H54 (cell line): ENCODE measurements around the gene NIM1K.

Experiments
- DNase-seq: peaks from one replicate; pipeline ENCODE4 v3.0.0; 2011; ENCODE audit warnings: low spot score, mixed read lengths; ENCODE audit not compliant: insufficient read length
- FAIRE-seq: peaks from 3 replicates; lab custom pipeline; 2011; peaks lifted over from hg19 to GRCh38; lab: Jason Lieb, UNC
- POLR2A ChIP-seq: IDR thresholded peaks from 2 replicates; pipeline ENCODE4 v1.6.1; 2011; ENCODE audit warnings: low read depth, mild to moderate bottlenecking, low read length

Gene NIM1K

DNA sequence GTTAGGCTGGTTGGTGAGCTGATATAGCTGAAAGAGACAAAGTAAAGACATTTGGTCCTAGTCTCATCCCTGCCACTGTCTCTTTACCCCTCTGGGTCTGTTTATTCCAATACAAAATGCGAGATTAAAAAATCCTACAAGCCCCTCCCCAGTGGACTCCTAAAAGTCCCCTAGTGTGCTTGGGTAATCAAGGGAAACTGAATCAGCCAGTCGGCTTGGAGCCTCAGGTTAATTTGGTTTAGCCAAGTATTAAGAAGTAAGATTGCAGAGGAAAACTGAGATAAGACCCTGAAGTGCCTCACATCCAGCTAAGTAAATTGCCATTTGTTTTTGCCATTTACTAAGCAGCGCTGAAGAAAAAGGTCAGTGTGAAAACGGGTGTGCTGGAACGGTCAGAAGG, 10.4 kb downstream of the NIM1K start:
- TF ChIP-seq POLR2A: no peak
- DNase-seq (no peak), FAIRE-seq (no peak)

DNA sequence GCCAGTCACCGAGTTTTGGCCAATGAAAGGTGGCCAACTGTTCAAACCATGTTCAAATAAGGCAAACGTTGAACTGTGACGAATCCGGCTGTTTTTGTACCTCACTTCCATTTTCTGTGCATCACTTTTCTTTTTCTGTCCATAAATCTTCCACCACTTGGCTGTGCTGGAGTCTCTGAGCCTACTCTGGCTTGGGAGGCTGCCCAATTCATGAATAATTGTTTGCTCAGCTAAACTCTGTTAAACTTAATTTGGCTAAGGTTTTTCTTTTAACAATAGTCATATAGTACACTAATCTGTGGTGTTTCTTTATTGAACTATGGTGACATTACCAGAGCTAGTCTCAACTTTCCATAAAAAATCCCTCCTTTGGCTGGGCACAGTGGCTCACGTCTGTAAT, 11.3 kb downstream of the NIM1K start:
- FAIRE-seq (no peak), DNase-seq (no peak)
- TF ChIP-seq POLR2A: no peak

DNA sequence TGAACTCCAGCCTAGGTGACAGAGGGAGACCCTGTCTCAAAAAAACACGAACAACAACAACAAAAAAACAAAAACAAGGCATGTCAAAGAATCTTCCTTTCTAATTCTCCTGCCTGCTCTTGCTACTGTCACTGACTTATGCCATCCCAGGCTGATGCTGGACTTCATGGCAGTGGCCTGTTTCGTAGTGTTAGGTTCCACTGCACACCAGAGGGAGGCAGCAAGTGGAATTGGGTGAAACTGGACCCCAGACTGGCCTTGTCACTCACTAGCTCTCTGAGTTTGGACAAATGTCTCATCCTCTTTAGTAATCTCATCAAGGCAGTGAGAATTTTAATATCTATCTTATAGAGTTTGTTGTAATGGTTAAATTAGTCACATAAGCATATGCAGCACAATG, 12.9 kb downstream of the NIM1K start:
- FAIRE-seq (no peak), DNase-seq (no peak)
- TF ChIP-seq POLR2A: no peak

DNA sequence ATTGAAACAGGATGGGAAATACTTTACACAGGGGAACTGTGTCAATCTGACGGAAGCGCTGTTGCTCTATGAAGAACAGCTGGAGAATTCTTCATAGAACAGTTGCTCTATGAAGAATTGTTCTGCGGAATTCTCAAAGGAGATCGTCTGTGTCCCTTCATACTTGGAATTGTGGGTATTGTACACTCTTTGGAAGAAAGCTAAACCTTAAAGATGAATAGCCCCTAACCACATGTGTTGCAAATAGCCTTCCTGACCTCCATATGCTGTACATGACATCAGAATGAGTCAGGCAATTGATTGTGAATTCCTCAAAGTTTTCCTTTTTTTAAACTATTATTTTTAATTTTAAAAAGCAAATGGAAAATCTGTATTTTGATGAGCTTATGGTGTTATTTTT, 15.6 kb downstream of the NIM1K start:
- no peak for TF ChIP-seq POLR2A
- no peak for FAIRE-seq
- no peak for DNase-seq

DNA sequence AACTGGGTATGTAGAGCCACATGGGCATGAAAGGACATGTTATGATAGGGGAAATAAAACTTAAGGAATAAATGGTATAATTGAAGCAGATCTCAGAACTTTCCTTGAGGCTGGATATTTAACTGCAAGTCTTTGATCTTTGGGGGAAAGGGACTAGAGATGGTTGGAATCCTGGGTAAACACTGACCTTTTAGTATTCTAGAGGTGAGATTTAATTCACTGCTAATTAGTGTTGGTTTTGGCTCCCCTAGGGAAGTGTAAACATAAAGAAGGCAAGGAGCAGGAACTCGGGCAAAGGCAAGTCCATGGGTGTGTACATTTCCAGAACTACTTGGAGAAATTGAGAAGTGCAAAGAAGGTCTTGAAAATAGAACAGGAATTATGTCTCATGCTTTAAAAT, 16.6 kb downstream of the NIM1K start:
- TF ChIP-seq POLR2A: no peak
- FAIRE-seq (no peak), DNase-seq (no peak)

DNA sequence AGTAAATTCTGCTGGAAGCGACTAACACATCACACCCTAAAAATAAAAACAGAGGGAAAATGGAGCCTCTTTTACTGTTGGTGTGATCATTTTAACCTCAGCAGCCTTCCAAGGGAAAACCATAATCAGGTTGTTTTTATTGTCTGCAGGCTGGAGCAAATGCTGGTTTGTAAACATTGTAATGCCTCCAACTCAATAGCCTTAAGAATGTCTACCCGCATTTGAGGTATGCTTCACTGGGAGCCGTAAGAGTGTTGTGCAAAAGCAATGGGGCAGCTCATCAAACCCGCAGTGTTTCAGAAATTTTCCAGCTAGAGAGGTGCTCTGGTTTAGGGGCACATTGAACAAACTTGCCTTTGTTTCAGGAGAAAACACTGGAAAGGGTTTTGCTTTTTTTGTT, 17.0 kb downstream of the NIM1K start:
- FAIRE-seq (no peak), DNase-seq (no peak)
- TF ChIP-seq POLR2A: no peak

DNA sequence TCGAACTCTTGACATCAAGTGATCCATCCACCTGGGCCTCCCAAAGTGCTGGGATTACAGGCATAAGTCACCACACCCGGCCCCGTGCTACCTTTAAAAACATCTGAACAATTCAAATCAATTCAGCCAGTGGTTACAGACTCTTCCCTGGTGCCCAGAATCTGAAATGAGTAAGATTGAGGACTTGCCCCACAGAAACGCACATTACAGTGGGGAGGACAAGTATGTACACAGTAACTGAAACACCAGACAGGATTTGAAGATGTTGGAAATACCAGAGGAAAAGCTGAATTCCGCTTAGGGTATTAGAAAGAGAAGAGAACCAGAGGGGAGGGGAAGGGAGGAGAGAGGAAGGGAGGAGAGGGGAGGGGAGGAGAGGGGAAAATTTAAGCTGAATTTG, 17.8 kb downstream of the NIM1K start:
- no peak for TF ChIP-seq POLR2A
- FAIRE-seq (no peak), DNase-seq (no peak)

DNA sequence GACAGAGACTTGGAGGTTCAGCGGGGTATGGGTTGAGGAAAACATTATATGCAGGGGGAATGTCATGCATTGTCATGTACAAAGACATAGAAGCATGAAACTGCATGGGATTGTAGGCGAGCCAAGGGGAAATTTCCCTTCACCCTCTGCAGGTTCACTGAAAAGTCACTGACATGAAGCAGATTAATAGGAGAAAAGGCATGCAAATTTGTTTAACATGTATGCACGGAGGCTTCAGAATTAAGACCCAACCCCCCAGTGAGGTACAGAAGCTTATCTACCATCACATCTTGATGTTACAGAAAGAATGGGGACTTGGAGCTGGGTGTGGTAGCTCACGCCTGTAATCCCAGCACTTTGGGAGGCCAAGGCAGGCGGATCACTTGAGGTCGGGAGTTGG, 18.5 kb downstream of the NIM1K start:
- no peak for FAIRE-seq

DNA sequence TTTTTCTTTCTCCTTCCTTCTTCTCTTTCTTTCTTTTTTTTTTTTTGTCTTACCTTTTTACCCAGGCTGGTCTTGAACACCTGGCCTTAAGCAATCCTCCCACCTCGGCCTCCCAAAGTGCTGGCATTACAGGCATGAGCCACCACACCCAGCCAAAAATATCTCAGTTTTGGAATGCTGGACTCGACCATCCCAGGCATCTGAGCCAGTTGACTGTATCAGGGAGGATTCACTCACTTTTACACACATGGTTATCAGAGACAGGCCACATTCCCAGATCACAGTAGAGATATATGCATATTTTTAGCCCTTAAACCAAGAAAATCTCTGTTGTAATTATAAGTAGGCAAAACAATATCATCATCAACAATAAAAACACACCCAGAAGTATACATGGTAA, 21.9 kb downstream of the NIM1K start:
- FAIRE-seq (no peak), DNase-seq (no peak)
- no peak for TF ChIP-seq POLR2A

More for the DNA sequence above, 18.5 kb downstream of the NIM1K start:
- TF ChIP-seq POLR2A: no peak
- no peak for DNase-seq

DNA sequence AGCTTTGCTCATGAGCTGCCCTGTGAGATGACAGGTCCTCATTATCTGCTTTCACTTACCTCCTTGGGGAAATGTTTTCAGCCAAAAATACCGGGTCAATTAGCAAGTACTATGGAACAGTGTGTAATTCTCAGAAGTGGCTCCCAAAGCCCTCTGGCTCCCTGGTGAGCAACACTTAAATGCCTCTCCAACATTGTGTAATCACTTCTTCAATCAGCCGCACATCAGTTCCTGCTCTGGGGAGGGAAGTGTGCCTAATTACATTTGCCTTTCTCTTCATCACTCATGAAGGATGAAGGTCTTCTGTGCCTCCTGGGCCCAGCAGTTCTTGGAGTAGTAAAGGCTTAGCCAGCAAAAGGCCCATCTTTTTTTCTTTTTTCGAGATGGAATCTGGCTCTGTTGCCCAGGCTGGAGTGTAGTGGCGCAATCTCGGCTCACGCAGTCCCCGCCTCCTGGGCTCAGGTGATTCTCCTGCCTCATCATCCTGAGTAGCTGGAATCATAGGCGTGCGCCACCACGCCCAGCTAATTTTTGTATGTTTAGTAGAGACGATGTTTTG, 23.1 kb downstream of the NIM1K start:
- DNase-seq (no peak), FAIRE-seq (no peak)
- no peak for TF ChIP-seq POLR2A

DNA sequence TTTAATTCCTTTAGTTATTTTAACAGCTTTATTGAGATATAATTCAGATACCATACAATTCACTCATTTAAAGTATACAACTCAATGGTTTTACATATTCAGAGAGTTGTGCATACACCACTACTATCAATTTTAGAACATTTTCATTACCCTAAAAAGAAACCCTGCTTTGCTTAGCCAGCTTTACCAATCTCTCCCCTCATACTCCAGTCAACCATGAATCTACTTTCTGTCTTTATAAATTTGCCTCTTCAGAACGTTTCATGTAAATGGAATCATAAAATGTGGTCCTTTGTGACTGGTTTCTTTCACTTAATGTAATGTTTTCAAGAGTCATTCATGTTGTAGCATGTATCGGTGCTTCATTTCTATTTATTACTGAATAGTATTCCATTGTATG, 24.9 kb downstream of the NIM1K start:
- TF ChIP-seq POLR2A: no peak
- no peak for DNase-seq
- no peak for FAIRE-seq

DNA sequence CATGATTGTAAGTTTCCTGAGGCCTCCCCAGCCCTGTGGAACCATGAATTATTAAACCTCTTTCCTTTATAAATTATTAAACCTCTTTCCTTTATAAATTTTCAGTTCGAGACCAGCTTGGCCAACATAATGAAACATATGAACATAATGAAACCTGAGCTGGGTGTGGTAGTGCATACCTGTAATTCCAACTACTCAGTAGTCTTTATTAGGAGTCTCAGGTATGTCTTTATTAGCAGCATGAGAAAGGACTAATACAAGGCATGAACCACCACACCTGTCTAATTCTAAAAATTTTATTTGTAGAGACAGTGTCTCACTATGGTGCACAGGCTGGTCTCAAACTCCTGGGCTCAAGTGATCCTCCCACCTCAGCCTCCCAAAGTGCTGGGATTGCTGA, 27.1 kb downstream of the NIM1K start:
- FAIRE-seq: no peak
- DNase-seq: no peak
- TF ChIP-seq POLR2A: no peak

DNA sequence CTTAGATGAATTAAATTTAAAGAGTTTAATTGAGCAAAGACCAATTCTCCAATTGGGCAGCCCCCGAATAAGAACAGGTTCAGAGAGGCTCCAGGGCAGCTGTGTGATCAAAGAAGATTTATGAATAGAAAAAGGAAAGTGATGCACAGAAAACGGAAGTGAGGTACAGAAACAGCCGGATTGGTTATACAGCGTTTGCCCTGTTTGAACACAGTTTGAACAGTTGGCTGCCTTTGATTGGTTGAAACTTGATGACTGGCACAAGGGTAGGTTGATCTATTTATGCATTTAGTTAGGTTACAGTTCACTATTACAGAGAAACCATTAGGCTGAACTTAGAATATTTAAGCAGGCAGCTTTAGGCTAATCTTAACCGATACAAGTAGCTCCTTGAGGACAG, 29.5 kb downstream of the NIM1K start:
- no peak for TF ChIP-seq POLR2A
- DNase-seq (no peak), FAIRE-seq (no peak)

DNA sequence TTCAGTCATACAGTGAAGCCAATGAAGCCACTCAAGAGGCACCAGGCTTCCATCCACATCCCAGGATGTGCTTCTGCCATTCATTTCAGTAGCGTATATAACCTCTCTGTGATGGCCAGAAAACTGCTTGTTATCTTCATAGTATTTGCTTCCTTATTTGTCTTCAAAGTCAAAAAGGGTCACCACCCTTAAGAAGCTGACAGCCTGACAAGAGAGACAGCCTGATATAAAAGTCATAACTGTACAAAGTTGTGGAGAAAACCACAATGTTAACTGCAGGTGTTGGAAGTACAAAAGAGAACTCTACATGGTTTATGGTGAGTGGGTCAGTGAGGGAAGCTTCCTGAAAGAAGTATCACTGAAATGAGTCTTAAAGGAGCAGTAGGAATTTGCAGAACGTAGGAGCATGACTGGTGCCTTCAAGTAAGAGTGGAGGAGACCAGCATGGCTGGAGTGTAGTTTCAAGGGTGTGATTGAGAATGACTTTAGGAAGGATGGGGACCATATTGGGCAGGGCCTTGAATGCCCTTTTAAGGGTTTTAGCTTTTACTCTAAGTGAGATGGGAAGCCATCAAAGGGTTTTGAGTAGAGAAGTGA, 33.7 kb downstream of the NIM1K start:
- TF ChIP-seq POLR2A: no peak
- FAIRE-seq (no peak), DNase-seq (no peak)

DNA sequence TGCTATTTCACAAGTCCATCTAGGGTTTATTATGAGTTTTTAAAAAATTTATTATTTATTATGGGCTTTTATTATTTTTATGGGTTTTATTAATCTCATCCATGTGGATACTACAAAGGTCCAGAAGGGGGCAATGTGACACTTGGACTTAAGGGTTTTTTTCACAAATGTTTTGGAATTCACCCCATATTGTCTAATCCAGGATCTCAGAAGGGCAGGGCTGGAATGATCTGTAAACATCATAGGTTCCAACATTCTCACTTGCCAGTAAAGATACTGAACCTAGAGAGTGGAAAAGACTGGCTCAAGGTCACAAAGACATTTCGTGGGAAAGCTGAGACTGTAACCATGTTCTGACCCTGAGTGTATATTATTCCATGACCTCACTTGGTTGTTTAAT, 35.6 kb downstream of the NIM1K start:
- TF ChIP-seq POLR2A: no peak
- DNase-seq: peak; percentile 21
- FAIRE-seq: no peak
